Rectal smooth muscle tissue (tissue), 1 donor: ENCODE results near the gene GPR87.

Experiments
- H3K27ac ChIP-seq: one replicate; pipeline ENCODE4 v1.7.0; 2013; ENCODE audit warnings: low read depth, low read length, inconsistent platforms
- H3K27me3 ChIP-seq: one replicate; pipeline ENCODE4 v1.7.0; 2013; ENCODE audit warnings: low read length; ENCODE audit not compliant: control insufficient read depth, insufficient read depth
- H3K36me3 ChIP-seq: one replicate; pipeline ENCODE4 v1.7.0; 2013; ENCODE audit warnings: low read length; ENCODE audit not compliant: control insufficient read depth, insufficient read depth
- H3K4me1 ChIP-seq: one replicate; pipeline ENCODE4 v1.7.0; 2013; ENCODE audit warnings: low read length; ENCODE audit not compliant: control insufficient read depth, insufficient read depth
- H3K4me3 ChIP-seq: one replicate; pipeline ENCODE4 v1.7.0; 2013; ENCODE audit warnings: low read length
- H3K9ac ChIP-seq: one replicate; pipeline ENCODE4 v1.7.0; 2013; ENCODE audit warnings: low read length

GPR87 gene

GRCh38 chr3:151316267-151316991, at the start of gene GPR87:
TSS of gene GPR87 (minus strand) at chr3:151316820. CDS start at chr3:151300100, 16,720 bp downstream.
- Histone ChIP-seq H3K27me3 (no peaks in the 10 kb centered on the region), H3K4me1 (no peaks in the 10 kb centered on the region), H3K27ac (no peak within 1 kb of the TSS), H3K9ac (no peak within 1 kb of the TSS), H3K4me3 (no peak within 1 kb of the TSS), H3K36me3 (no peaks in the 10 kb centered on the region)

- no peak overlapping the region for H3K27ac ChIP-seq
- no peaks in the 10 kb centered on the region for H3K36me3 ChIP-seq
- no peak overlapping the region for H3K9ac ChIP-seq
These were observed 46.1 kb upstream of the GPR87 start for GRCh38 chr3:151362751-151363174.

GRCh38 chr3:151357463-151357850, 40.8 kb upstream of the GPR87 start:
- H3K27ac ChIP-seq, result no peak overlapping the region
- H3K9ac ChIP-seq, result no peak overlapping the region
- no peaks in the 10 kb centered on the region for H3K27me3 ChIP-seq
- H3K4me3 ChIP-seq, result no peak overlapping the region
- no peaks in the 10 kb centered on the region for H3K4me1 ChIP-seq
- H3K36me3 ChIP-seq, result no peaks in the 10 kb centered on the region

More at GRCh38 chr3:151362751-151363174, 46.1 kb upstream of the GPR87 start:
- Histone ChIP-seq H3K27me3 (no peaks in the 10 kb centered on the region), H3K4me3 (no peak overlapping the region), H3K4me1 (no peaks in the 10 kb centered on the region)

GRCh38 chr3:151356794-151357462, 40.3 kb upstream of the GPR87 start:
- Histone ChIP-seq H3K9ac (no peak overlapping the region), H3K27me3 (no peaks in the 10 kb centered on the region), H3K4me1 (no peaks in the 10 kb centered on the region), H3K36me3 (no peaks in the 10 kb centered on the region), H3K27ac (no peak overlapping the region), H3K4me3 (no peak overlapping the region)

GRCh38 chr3:151351648-151352047, 35.0 kb upstream of the GPR87 start:
- no peaks in the 10 kb centered on the region for H3K27me3 ChIP-seq
- H3K9ac ChIP-seq, result no peak overlapping the region
- H3K4me3 ChIP-seq, result no peak overlapping the region
- no peaks in the 10 kb centered on the region for H3K36me3 ChIP-seq
- H3K27ac ChIP-seq, result no peak overlapping the region
- H3K4me1 ChIP-seq, result no peaks in the 10 kb centered on the region

GRCh38 chr3:151351219-151351618, 34.6 kb upstream of the GPR87 start:
- no peaks in the 10 kb centered on the region for H3K36me3 ChIP-seq
- H3K4me3 ChIP-seq, result no peak overlapping the region
- no peak overlapping the region for H3K27ac ChIP-seq
- no peaks in the 10 kb centered on the region for H3K27me3 ChIP-seq
- H3K4me1 ChIP-seq, result no peaks in the 10 kb centered on the region
- no peak overlapping the region for H3K9ac ChIP-seq

GRCh38 chr3:151350656-151351055, 34.0 kb upstream of the GPR87 start:
- Histone ChIP-seq H3K36me3 (no peaks in the 10 kb centered on the region), H3K4me3 (no peak overlapping the region), H3K27me3 (no peaks in the 10 kb centered on the region), H3K4me1 (no peaks in the 10 kb centered on the region), H3K27ac (no peak overlapping the region), H3K9ac (no peak overlapping the region)

GRCh38 chr3:151347432-151347831, 30.8 kb upstream of the GPR87 start:
- Histone ChIP-seq H3K9ac (no peak overlapping the region), H3K4me3 (no peak overlapping the region), H3K27ac (no peak overlapping the region), H3K36me3 (no peaks in the 10 kb centered on the region), H3K27me3 (no peaks in the 10 kb centered on the region), H3K4me1 (no peaks in the 10 kb centered on the region)

GRCh38 chr3:151346292-151346691, 29.7 kb upstream of the GPR87 start:
- H3K27ac ChIP-seq, result peak overlapping the region; percentile 63
- H3K27me3 ChIP-seq, result no peaks in the 10 kb centered on the region
- no peak overlapping the region for H3K9ac ChIP-seq
- no peak overlapping the region for H3K4me3 ChIP-seq
- no peaks in the 10 kb centered on the region for H3K36me3 ChIP-seq
- H3K4me1 ChIP-seq, result no peaks in the 10 kb centered on the region

GRCh38 chr3:151345859-151346258, 29.2 kb upstream of the GPR87 start:
- Histone ChIP-seq H3K27ac (peak overlapping the region; percentile 63), H3K27me3 (no peaks in the 10 kb centered on the region), H3K9ac (no peak overlapping the region), H3K36me3 (no peaks in the 10 kb centered on the region), H3K4me3 (peak overlapping the region; percentile 33), H3K4me1 (no peaks in the 10 kb centered on the region)

- Histone ChIP-seq H3K4me1 (no peaks in the 10 kb centered on the region), H3K9ac (no peak overlapping the region), H3K36me3 (no peaks in the 10 kb centered on the region), H3K4me3 (no peak overlapping the region), H3K27ac (no peak overlapping the region), H3K27me3 (no peaks in the 10 kb centered on the region)
These were observed 15.1 kb upstream of the GPR87 start for GRCh38 chr3:151331696-151332095.

- no peak overlapping the region for H3K27ac ChIP-seq
These were observed 14.3 kb upstream of the GPR87 start for GRCh38 chr3:151330899-151331298.

GRCh38 chr3:151330379-151330778, 13.8 kb upstream of the GPR87 start:
- H3K36me3 ChIP-seq, result no peaks in the 10 kb centered on the region
- no peak overlapping the region for H3K9ac ChIP-seq
- H3K4me3 ChIP-seq, result no peak overlapping the region
- no peaks in the 10 kb centered on the region for H3K4me1 ChIP-seq
- H3K27me3 ChIP-seq, result no peaks in the 10 kb centered on the region
- H3K27ac ChIP-seq, result no peak overlapping the region

More at GRCh38 chr3:151330899-151331298, 14.3 kb upstream of the GPR87 start:
- Histone ChIP-seq H3K4me3 (no peak overlapping the region), H3K36me3 (no peaks in the 10 kb centered on the region), H3K4me1 (no peaks in the 10 kb centered on the region), H3K9ac (no peak overlapping the region), H3K27me3 (no peaks in the 10 kb centered on the region)
